ENCODE data around the gene GSK3A.

Gene GSK3A

GRCh38 chr19:42272535-42272897, 30.1 kb upstream of the GSK3A start:
- no peaks in the 10 kb centered on the region for H3K9me3 ChIP-seq (ENCODE audit: insufficient read depth, low read length)
- H3K4me3 ChIP-seq (ENCODE audit: low read length), result no peak overlapping the region
- H3K27me3 ChIP-seq (ENCODE audit: low read depth, low read length), result no peaks in the 10 kb centered on the region
- H3K27ac ChIP-seq (ENCODE audit: low read length), result no peak overlapping the region
- H3K79me2 ChIP-seq (ENCODE audit: low read length), result peaks cover 27% of the 10 kb centered on the region
- no peak for TF ChIP-seq CTCF (IDR thresholded peaks at IDR 0.05; ENCODE audit: low read depth, low read length)
- H3K4me1 ChIP-seq (ENCODE audit: low read length), result peaks cover 31% of the 10 kb centered on the region
- H3K36me3 ChIP-seq (replicated peaks; ENCODE audit: low read depth, low read length), result peaks cover 17% of the 10 kb centered on the region
- no peak overlapping the region for H2AFZ ChIP-seq (ENCODE audit: low read depth, low read length)
- H3K9ac ChIP-seq (ENCODE audit: low read length), result no peak overlapping the region
- H3K4me2 ChIP-seq (ENCODE audit: low read length), result no peak overlapping the region
- H4K20me1 ChIP-seq (ENCODE audit: insufficient read depth, low read length), result no peaks in the 10 kb centered on the region

- Histone ChIP-seq H3K4me2 (ENCODE audit: low read length) (no peak overlapping the region), H2AFZ (ENCODE audit: low read depth, low read length) (no peak overlapping the region), H3K9me3 (ENCODE audit: insufficient read depth, low read length) (no peaks in the 10 kb centered on the region), H3K36me3 (replicated peaks; ENCODE audit: low read depth, low read length) (peaks cover 17% of the 10 kb centered on the region), H3K4me3 (ENCODE audit: low read length) (no peak overlapping the region), H3K9ac (ENCODE audit: low read length) (no peak overlapping the region), H3K79me2 (ENCODE audit: low read length) (peaks cover 27% of the 10 kb centered on the region), H3K4me1 (ENCODE audit: low read length) (peaks cover 33% of the 10 kb centered on the region), H4K20me1 (ENCODE audit: insufficient read depth, low read length) (no peaks in the 10 kb centered on the region), H3K27me3 (ENCODE audit: low read depth, low read length) (no peaks in the 10 kb centered on the region), H3K27ac (ENCODE audit: low read length) (no peak overlapping the region)
- TF ChIP-seq EZH2phosphoT487 (IDR thresholded peaks at IDR 0.05; ENCODE audit: low read depth), result no peak
- no peak for TF ChIP-seq CTCF (IDR thresholded peaks at IDR 0.05; ENCODE audit: low read depth, low read length)
Observed at GRCh38 chr19:42271861-42272534, 29.6 kb upstream of the GSK3A start.

GRCh38 chr19:42271045-42271419, 28.6 kb upstream of the GSK3A start:
- peak overlapping the region; percentile 81 for H3K4me3 ChIP-seq (ENCODE audit: low read length)
- H3K4me1 ChIP-seq (ENCODE audit: low read length), result peaks cover 23% of the 10 kb centered on the region

More at GRCh38 chr19:42271045-42271419, 28.6 kb upstream of the GSK3A start:
- Histone ChIP-seq H3K79me2 (ENCODE audit: low read length) (peaks cover 27% of the 10 kb centered on the region), H3K4me2 (ENCODE audit: low read length) (peak overlapping the region; percentile 98), H3K9ac (ENCODE audit: low read length) (peak overlapping the region; percentile 95), H3K36me3 (replicated peaks; ENCODE audit: low read depth, low read length) (peaks cover 17% of the 10 kb centered on the region), H3K27ac (ENCODE audit: low read length) (peak overlapping the region; percentile 88), H3K27me3 (ENCODE audit: low read depth, low read length) (no peaks in the 10 kb centered on the region), H2AFZ (ENCODE audit: low read depth, low read length) (no peak overlapping the region), H4K20me1 (ENCODE audit: insufficient read depth, low read length) (no peaks in the 10 kb centered on the region), H3K9me3 (ENCODE audit: insufficient read depth, low read length) (no peaks in the 10 kb centered on the region)
- TF ChIP-seq EZH2phosphoT487 (IDR thresholded peaks at IDR 0.05; ENCODE audit: low read depth) (no peak), CTCF (IDR thresholded peaks at IDR 0.05; ENCODE audit: low read depth, low read length) (no peak)
